ENCODE results near the gene SMCP. TPM values are rescaled to one million over a fixed set of nuclear protein-coding genes. Genes with fewer than 3 reads are reported as not detected.

Gene SMCP
- total RNA-seq, 1 experiment from 2014 or later = not detected

- TF ChIP-seq CTCF (IDR thresholded peaks at IDR 0.05 in 2 of 3, conservative IDR thresholded peaks at IDR 0.05 in 1 of 3; ENCODE audit: borderline replicate concordance in 1 of 3, insufficient read depth in 1 of 3, low read depth in 2 of 3, low read length in 2 of 3) (no peak), ZBTB33 (IDR thresholded peaks at IDR 0.05; ENCODE audit: extremely low read depth, insufficient replicate concordance, low read length) (no peak), SP1 (IDR thresholded peaks at IDR 0.05; ENCODE audit: low read depth) (no peak), CEBPB (IDR thresholded peaks at IDR 0.05; ENCODE audit: low read depth) (no peak), YY1 (IDR thresholded peaks at IDR 0.05; ENCODE audit: extremely low read depth, insufficient replicate concordance, low read depth, low read length) (no peak), CBX3 (IDR thresholded peaks at IDR 0.05; ENCODE audit: low read depth) (no peak), REST (IDR thresholded peaks at IDR 0.05; ENCODE audit: low read depth) (no peak)
Observed at GRCh38 chr1:152855661-152856060, 22.5 kb upstream of the SMCP start (continued).

Measured in HCT116 (cell line).